OCI-LY3 (cell line): ENCODE measurements around the gene NXPE2.
"Not testable (repeated sequence)": the region's sequence is repeated elsewhere in the genome, so short reads cannot be mapped to it uniquely, and the experiment has no call there.

Experiments used
- CTCF ChIP-seq: fragments of 200-600, 300-600 bp; sonication (generic); IDR thresholded peaks from 2 replicates; pipeline ENCODE4 v1.5.1; 2014; ENCODE audit warnings: antibody characterized with exemption, low read length, low read depth
- EZH2phosphoT487 ChIP-seq: fragments of 200-600 bp; shearing (Covaris generic); IDR thresholded peaks from 2 replicates; pipeline ENCODE4 v1.6.1; 2018; ENCODE audit warnings: antibody characterized with exemption, mixed run types, low read depth

DNA sequence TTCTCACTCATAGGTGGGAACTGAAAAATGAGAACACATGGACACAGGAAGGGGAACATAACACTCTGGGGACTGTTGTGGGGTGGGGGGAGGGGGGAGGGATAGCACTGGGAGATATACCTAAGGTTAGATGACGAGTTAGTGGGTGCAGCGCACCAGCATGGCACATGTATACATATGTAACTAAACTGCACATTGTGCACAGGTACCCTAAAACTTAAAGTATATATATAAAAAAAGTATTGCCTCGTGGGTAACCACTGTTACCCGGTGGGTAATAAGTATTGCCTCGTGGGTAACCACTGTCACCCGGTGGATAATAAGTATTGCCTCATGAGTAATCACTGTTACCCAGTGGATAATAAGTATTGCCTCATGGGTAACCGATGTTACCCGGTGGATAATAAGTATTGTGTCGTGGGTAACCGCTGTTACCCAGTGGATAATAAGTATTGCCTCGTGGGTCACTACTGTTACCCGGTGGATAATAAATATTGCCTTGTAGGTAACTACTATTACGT, 46.8 kb upstream of the NXPE2 start:
- not testable (repeated sequence) for TF ChIP-seq CTCF, EZH2phosphoT487
